ENCODE results near the gene RIPK4.

- TF ChIP-seq, protein P1, sequence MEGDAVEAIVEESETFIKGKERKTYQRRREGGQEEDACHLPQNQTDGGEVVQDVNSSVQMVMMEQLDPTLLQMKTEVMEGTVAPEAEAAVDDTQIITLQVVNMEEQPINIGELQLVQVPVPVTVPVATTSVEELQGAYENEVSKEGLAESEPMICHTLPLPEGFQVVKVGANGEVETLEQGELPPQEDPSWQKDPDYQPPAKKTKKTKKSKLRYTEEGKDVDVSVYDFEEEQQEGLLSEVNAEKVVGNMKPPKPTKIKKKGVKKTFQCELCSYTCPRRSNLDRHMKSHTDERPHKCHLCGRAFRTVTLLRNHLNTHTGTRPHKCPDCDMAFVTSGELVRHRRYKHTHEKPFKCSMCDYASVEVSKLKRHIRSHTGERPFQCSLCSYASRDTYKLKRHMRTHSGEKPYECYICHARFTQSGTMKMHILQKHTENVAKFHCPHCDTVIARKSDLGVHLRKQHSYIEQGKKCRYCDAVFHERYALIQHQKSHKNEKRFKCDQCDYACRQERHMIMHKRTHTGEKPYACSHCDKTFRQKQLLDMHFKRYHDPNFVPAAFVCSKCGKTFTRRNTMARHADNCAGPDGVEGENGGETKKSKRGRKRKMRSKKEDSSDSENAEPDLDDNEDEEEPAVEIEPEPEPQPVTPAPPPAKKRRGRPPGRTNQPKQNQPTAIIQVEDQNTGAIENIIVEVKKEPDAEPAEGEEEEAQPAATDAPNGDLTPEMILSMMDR (IDR thresholded peaks at IDR 0.05) = no peak
- no peak for TF ChIP-seq POLR2A (IDR thresholded peaks at IDR 0.05; ENCODE audit: low read depth)
- TF ChIP-seq EP300 (IDR thresholded peaks at IDR 0.05) = no peak
- no peak for TF ChIP-seq POLR2AphosphoS5 (IDR thresholded peaks at IDR 0.05)
Measured at GRCh38 chr21:41796476-41797080, 29.7 kb upstream of the RIPK4 start.

All from esophagus muscularis mucosa (tissue), 4 donors.